GM20000 (cell line): Measurements from ENCODE around the gene KCNIP4.

Experiments used
- DNase-seq: peaks from one replicate; pipeline ENCODE4 v3.0.0; 2012; ENCODE audit warnings: low spot score
- CTCF ChIP-seq: IDR thresholded peaks from 2 replicates; pipeline ENCODE4 v1.5.1; 2012; ENCODE audit warnings: mild to moderate bottlenecking, control low read depth; ENCODE audit errors: extremely low read depth, missing control alignments

KCNIP4 gene

GRCh38 chr4:21034728-21035127 is 913.8 kb downstream of the KCNIP4 start:
- no peak for TF ChIP-seq CTCF
- DNase-seq, result no peak

- no peak for DNase-seq
Observed at GRCh38 chr4:21032089-21032645, 916.4 kb downstream of the KCNIP4 start.

GRCh38 chr4:21018817-21019216 is 929.8 kb downstream of the KCNIP4 start:
- no peak for DNase-seq
- TF ChIP-seq CTCF, result no peak

More at GRCh38 chr4:21032089-21032645, 916.4 kb downstream of the KCNIP4 start:
- TF ChIP-seq CTCF, result no peak

GRCh38 chr4:21013501-21013900 is 935.1 kb downstream of the KCNIP4 start:
- no peak for DNase-seq
- TF ChIP-seq CTCF, result no peak

GRCh38 chr4:21012851-21013331 is 935.7 kb downstream of the KCNIP4 start:
- DNase-seq, result no peak
- TF ChIP-seq CTCF, result no peak

GRCh38 chr4:21011106-21011505 is 937.5 kb downstream of the KCNIP4 start:
- no peak for TF ChIP-seq CTCF
- DNase-seq, result no peak

GRCh38 chr4:21009956-21010355 is 938.6 kb downstream of the KCNIP4 start:
- no peak for TF ChIP-seq CTCF
- no peak for DNase-seq
